Mononuclear cell (primary cell): Measurements from ENCODE around the gene AGAP1. TPM values are rescaled to one million over a fixed set of nuclear protein-coding genes. Genes with fewer than 3 reads are reported as not detected.

Source experiments
- H3K27me3 ChIP-seq: 2 replicates; pipeline ENCODE4 v1.6.0; 2011; ENCODE audit warnings: low read length, control low read depth; ENCODE audit not compliant: insufficient read depth
- H3K4me1 ChIP-seq: 2 replicates; pipeline ENCODE4 v1.5.1; 2011; ENCODE audit warnings: mild to moderate bottlenecking, low read length, control low read depth; ENCODE audit not compliant: insufficient read depth
- H3K4me3 ChIP-seq: 2 replicates; pipeline ENCODE4 v1.5.1; 2011; ENCODE audit warnings: mild to moderate bottlenecking, low read length, moderate library complexity
- H3K9me3 ChIP-seq: 2 replicates; pipeline ENCODE4 v1.5.1; 2011; ENCODE audit warnings: low read depth, mild to moderate bottlenecking, control low read depth, low read length
- total RNA-seq: library from RNA; depleted of rRNA; stranded (reverse); fragments of >200 nt; gene quantifications from one replicate; pipeline ENCODE4 v1.2.3, GENCODE V29; 2012

The AGAP1 gene
- total RNA-seq, 1 donor, result 2.7 TPM

DNA sequence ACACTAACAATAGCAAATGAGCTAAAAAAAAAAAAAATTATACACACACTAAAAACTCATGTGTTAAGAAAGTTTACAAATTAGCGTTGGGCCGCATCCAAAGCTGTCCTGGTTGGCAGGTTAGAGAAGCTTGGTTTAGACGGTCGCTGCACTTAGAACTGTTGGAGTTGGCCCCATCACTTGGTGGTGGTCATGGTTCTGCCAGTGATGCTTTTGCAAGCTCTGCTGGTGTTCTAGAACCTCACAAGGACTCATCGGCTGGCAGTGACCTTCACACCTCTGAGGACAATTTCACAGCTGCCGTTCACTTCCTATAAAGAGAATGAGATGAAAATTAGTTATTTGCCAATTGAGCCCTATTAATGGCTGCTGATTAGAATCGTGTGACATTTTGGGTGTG lies 229.0 kb downstream of the AGAP1 start:
- Histone ChIP-seq H3K27me3 (no peaks in the 10 kb centered on the region), H3K4me3 (no peak overlapping the region), H3K4me1 (no peaks in the 10 kb centered on the region), H3K9me3 (no peaks in the 10 kb centered on the region)

DNA sequence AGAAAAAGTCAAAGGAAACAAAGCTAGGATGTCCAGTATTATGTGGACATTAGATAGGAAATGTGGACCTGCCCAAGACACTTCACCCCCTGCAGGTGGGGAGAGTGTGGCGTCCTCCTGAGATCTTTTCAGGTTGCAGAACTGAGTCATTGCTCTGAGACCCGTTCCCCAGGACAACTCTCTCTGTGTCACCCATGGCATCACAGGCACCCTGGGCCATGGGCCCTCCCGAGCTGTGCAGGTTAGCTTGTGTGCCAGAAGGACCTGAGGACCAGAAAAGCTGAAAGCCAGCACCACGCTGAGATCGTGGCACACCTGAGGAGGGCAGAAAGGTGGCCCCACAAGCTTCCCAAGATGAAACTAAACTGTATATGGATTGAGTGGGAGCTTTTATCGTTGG lies 229.5 kb downstream of the AGAP1 start:
- no peaks in the 10 kb centered on the region for H3K27me3 ChIP-seq
- H3K4me1 ChIP-seq, result no peaks in the 10 kb centered on the region
- H3K4me3 ChIP-seq, result no peak overlapping the region
- H3K9me3 ChIP-seq, result no peaks in the 10 kb centered on the region

DNA sequence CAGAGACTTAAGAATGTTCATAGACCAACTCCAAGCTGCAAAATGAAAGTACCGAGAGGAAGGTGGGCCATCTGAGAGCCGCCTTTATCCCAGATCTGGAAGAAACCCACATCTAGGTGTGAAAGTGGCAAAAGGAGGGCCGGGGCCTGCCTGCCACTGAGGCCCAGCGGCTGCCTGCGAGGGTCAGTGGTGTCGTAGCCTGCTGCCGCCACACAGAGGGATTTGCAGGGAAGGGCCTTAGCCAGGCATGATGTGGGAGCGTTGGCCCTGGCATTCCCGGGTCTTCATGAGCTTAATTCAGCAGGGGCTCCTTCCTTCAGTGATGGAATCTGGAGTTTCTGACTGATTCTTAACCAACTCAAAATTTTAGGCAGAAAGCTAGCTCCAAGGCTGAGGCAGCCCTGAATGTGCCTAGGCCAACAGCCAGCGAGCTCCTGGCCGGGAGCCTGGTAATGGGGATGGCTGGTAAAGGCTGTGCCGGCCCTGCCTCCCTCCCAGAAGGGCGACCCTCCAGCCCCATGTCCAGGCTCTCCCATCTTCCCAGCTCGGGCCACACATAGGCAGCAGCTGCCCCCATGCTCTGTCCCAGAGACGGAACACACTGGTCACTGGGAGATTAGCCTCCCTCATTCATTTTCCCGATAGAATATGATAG lies 230.1 kb downstream of the AGAP1 start:
- H3K27me3 ChIP-seq, result no peaks in the 10 kb centered on the region
- H3K4me1 ChIP-seq, result no peaks in the 10 kb centered on the region
- no peaks in the 10 kb centered on the region for H3K9me3 ChIP-seq
- no peak overlapping the region for H3K4me3 ChIP-seq

- Histone ChIP-seq H3K9me3 (no peaks in the 10 kb centered on the region), H3K27me3 (no peaks in the 10 kb centered on the region), H3K4me1 (no peaks in the 10 kb centered on the region), H3K4me3 (no peak overlapping the region)
Observed at GRCh38 chr2:235725016-235725489, 231.2 kb downstream of the AGAP1 start.

DNA sequence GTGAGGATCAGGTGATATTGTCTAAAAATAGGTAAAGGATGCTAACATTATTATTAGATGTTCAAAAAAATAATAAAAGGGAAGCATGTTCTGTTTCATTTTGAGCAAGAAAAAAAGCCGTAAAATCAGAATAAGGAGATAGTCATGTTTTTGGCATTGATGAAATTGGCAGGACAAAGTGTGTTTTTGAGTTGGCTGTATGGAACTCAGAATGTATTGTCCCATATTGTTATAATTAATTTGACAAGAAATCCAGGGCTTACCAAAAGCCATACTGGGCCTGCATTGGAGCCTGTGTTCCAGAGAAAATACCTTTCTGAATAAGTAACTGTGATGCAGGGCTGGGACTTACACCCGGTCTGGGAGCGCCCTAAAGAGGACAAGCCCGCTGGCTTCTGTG lies 232.0 kb downstream of the AGAP1 start:
- no peak overlapping the region for H3K4me3 ChIP-seq
- no peaks in the 10 kb centered on the region for H3K27me3 ChIP-seq
- no peaks in the 10 kb centered on the region for H3K4me1 ChIP-seq
- H3K9me3 ChIP-seq, result no peaks in the 10 kb centered on the region

GRCh38 chr2:235726554-235726953 lies 232.7 kb downstream of the AGAP1 start:
- Histone ChIP-seq H3K4me3 (no peak overlapping the region), H3K27me3 (no peaks in the 10 kb centered on the region), H3K9me3 (no peaks in the 10 kb centered on the region), H3K4me1 (no peaks in the 10 kb centered on the region)

DNA sequence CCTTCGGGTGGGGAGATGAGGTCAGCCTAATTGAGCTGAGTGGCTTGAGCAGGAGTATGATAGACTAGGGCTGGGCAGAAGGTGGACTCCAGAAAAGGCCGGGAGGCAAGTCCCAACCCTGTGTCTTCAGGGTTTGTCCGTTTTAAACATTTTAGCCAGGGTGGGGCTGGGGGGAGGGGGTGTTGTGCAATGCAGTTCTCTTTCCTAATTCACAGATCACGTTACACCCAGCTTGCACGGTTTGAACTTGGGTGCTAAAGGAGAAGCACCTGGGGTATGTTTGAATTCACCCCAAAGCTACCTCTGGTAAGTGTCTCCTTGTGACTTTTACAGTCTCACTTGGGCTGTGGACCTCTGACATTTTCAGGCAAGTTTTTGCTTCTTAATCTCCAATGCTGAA lies 233.3 kb downstream of the AGAP1 start:
- Histone ChIP-seq H3K9me3 (no peaks in the 10 kb centered on the region), H3K4me1 (no peaks in the 10 kb centered on the region), H3K27me3 (no peaks in the 10 kb centered on the region), H3K4me3 (no peak overlapping the region)

DNA sequence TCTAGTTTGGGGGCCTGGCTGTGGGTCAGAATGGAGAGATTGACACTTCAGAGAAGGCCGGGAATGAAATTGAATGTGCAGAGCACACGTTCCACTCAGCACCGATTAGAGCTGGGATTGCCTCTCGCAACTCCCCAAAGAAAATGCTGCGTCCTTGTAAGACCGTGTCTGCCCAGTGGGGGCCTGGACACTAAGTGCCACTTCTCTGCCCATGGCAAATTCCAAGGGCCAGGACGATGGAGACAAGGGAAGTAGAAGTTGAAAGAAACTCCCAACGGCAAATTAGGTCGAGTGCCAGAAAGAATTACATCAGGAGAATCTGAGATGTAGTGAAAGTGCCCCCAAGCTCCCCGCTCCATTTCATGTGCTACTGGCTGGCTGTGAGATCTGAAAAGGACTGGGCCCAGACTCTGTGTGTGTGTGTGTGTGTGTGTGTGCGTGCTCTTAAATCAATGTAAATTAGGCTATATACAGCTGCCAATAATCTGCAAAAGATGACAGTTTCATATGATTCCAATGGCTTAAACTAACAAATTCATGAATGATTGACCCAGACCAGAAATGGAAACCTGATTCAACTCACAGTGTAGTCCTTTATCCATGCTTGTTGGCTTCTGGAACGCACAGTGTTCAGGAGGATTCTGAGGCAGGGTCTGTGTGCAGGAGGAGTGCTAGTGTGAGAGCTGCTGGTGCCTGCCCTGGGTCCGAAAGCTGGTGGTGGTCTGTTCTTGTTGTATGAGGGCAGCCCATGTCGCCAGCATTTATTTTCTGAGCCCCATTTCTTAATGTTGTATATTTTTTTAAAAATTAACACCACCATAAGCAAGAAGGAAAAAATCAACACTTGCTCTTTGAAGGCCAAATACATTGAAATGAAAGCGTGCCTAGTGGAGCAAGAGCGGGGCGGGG lies 234.3 kb downstream of the AGAP1 start:
- Histone ChIP-seq H3K4me3 (no peak overlapping the region), H3K27me3 (no peaks in the 10 kb centered on the region), H3K4me1 (no peaks in the 10 kb centered on the region), H3K9me3 (no peaks in the 10 kb centered on the region)

DNA sequence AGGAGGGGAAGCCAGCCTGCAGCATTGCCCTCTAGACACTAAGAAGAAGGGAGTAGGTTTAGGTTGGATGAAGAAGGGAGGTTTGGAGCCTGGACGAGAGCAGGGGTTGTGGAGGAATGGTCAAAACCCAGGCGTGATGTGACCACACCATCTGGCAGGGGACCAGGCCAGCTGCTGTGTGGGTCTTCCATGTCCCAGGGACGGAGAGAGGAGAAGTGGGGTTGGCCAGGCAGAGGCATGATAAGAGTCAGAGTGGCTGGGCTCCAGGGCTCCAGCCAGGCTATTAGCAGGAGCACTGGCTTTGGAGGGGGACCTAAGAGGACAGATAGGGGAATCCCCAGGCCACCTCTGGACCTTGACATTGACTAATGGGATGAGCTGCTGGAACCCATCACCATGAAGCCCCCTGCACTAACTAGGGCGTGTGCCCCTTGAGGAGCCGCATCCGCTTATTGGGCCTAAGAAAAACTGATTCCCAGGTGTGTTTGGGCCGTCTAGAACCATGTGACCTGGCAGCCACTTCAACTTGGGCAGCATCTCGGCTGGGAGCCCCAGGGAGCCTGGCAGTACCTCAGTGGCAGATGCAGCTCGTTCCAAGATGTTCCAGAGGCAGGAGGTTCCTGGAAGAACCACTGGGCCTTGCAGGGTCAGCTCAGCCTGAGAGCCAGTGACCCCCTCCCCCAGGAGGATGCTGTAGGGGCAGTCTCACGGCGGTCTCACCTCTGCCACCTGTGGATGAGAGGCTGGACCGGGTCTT lies 235.1 kb downstream of the AGAP1 start:
- Histone ChIP-seq H3K4me1 (no peaks in the 10 kb centered on the region), H3K27me3 (no peaks in the 10 kb centered on the region), H3K9me3 (no peaks in the 10 kb centered on the region), H3K4me3 (no peak overlapping the region)

DNA sequence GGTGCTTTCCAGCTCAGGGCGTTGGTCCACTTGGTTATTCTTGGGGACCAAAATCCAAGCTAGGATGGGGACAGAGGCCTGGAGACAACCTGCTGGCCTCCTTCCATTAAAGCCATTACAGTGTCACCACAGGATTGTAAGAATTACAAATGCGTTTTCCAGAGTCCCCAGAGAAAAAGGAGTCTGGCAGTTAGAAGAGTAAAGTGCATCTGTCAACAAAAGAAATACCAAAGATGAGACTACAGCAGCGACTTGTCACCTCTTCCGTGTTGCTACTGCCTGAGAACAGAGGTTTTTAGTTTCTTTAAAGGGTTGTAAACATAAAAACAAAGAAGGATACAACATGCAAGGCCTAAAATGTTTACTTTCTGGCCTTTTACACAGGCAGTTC lies 235.7 kb downstream of the AGAP1 start:
- no peak overlapping the region for H3K4me3 ChIP-seq
- H3K4me1 ChIP-seq, result no peaks in the 10 kb centered on the region
- no peaks in the 10 kb centered on the region for H3K9me3 ChIP-seq
- no peaks in the 10 kb centered on the region for H3K27me3 ChIP-seq

GRCh38 chr2:235730115-235730514 lies 236.3 kb downstream of the AGAP1 start:
- Histone ChIP-seq H3K9me3 (no peaks in the 10 kb centered on the region), H3K27me3 (no peaks in the 10 kb centered on the region), H3K4me1 (no peaks in the 10 kb centered on the region), H3K4me3 (no peak overlapping the region)

DNA sequence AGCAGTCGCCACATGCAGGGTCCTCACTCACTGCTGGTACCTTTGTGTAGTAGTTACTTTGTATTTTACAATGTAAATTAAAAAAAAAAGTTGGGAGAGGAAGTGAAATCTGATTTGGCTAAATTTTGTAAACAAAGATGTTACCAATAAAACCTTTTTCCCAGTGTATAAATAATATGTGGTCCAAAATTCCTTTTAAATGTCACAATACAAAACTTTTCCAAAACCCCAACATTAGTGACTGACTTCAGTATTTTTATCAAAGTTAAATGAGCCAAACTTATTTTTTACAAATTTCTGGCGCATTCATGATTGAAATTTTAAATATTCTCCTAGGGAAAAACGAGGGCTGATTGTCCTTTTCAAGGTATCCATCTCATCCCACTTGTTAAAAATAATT lies 239.9 kb downstream of the AGAP1 start:
- H3K4me1 ChIP-seq, result no peaks in the 10 kb centered on the region
- H3K27me3 ChIP-seq, result no peaks in the 10 kb centered on the region
- H3K9me3 ChIP-seq, result no peaks in the 10 kb centered on the region
- H3K4me3 ChIP-seq, result no peak overlapping the region

DNA sequence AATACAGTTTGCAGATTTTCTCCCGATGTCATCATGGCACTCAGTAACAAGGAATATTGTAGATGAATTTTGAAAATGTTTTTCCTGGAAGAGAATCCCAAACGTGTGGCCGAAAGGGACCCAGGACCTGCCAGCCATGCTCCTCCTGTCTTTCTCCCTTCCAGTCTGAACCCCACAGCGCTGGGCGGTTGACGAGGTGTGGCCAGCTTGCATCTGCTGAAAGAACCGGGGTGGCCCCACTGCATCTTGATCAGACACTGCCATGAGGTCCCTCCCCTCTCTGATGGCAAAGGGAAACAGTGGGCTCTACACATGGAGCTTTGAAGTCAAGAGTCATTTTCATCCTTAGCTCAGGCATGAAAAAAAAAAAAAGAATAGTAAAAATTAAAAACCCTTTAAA lies 240.3 kb downstream of the AGAP1 start:
- Histone ChIP-seq H3K4me1 (no peaks in the 10 kb centered on the region), H3K4me3 (no peak overlapping the region), H3K27me3 (no peaks in the 10 kb centered on the region), H3K9me3 (no peaks in the 10 kb centered on the region)

DNA sequence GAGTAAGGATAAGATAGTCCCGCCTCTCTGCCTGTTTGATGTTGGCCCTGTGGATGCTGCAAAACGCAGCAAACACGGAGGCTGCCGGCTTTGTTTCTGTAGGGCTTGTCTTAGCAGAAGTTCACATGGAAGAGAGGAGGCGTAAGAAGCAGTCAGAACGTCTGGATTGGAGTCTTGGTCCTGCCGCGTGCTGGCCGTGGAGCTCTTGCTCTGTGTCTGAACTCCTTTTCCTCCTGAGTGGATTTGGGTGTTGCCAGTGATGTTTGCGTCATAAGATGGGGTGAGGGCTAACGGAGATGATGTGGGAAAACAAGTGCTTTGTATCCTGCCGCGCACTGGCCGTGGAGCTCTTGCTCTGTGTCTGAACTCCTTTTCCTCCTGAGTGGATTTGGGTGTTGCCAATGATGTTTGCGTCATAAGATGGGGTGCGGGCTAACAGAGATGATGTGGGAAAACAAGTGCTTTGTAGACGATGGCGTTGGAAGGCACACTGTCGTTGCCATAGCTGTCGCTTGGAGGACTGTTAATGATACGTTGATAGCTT lies 240.9 kb downstream of the AGAP1 start:
- no peaks in the 10 kb centered on the region for H3K27me3 ChIP-seq
- H3K9me3 ChIP-seq, result no peaks in the 10 kb centered on the region
- H3K4me3 ChIP-seq, result no peak overlapping the region
- H3K4me1 ChIP-seq, result no peaks in the 10 kb centered on the region

GRCh38 chr2:235737396-235737795 lies 243.6 kb downstream of the AGAP1 start:
- no peaks in the 10 kb centered on the region for H3K27me3 ChIP-seq

More at GRCh38 chr2:235737396-235737795, 243.6 kb downstream of the AGAP1 start:
- no peaks in the 10 kb centered on the region for H3K9me3 ChIP-seq
- no peak overlapping the region for H3K4me3 ChIP-seq
- H3K4me1 ChIP-seq, result no peaks in the 10 kb centered on the region
